ENCODE results near the gene TTC33.

- no peak for TF ChIP-seq CTCF (conservative IDR thresholded peaks at IDR 0.05)
- TF ChIP-seq ZFX (IDR thresholded peaks at IDR 0.05), result no peak
Observed at GRCh38 chr5:40497573-40497972, 258.2 kb downstream of the TTC33 start.

All from C4-2B (cell line).